OCI-LY1 (cell line): ENCODE measurements around the gene CST3.

Experiments
- H2AFZ ChIP-seq: fragments of 200-600 bp; sonication (generic), shearing (Covaris generic); 2 replicates; pipeline ENCODE4 v1.6.0; 2014; ENCODE audit warnings: antibody characterized with exemption, mild to moderate bottlenecking, low read length
- H3F3A ChIP-seq: fragments of 200-600 bp; sonication (generic), shearing (Covaris generic); 2 replicates; pipeline ENCODE4 v1.6.0; 2014; ENCODE audit warnings: mild to moderate bottlenecking, antibody characterized with exemption, low read length, moderate library complexity; ENCODE audit not compliant: insufficient read depth
- H3K27ac ChIP-seq: fragments of 200-600 bp; sonication (generic); 2 replicates; pipeline ENCODE4 v1.5.1; 2014; ENCODE audit warnings: low read length, mixed run types, mild to moderate bottlenecking, low read depth; ENCODE audit not compliant: poor library complexity, severe bottlenecking
- H3K27me3 ChIP-seq: fragments of 200-600 bp; sonication (generic); 2 replicates; pipeline ENCODE4 v1.6.0; 2014; ENCODE audit warnings: antibody characterized with exemption, mild to moderate bottlenecking, low read length, moderate library complexity; ENCODE audit not compliant: insufficient read depth
- H3K36me3 ChIP-seq: fragments of 200-600 bp; sonication (generic); 2 replicates; pipeline ENCODE4 v1.6.1; 2014; ENCODE audit warnings: mild to moderate bottlenecking, antibody characterized with exemption, low read length, moderate library complexity, mixed read lengths; ENCODE audit not compliant: insufficient read depth
- H3K4me1 ChIP-seq: fragments of 200-600 bp; sonication (generic); 2 replicates; pipeline ENCODE4 v1.5.1; 2014; ENCODE audit warnings: mild to moderate bottlenecking, low read length, moderate library complexity; ENCODE audit not compliant: insufficient read depth, severe bottlenecking
- H3K4me2 ChIP-seq: fragments of 200-600 bp; sonication (generic), shearing (Covaris generic); 2 replicates; pipeline ENCODE4 v1.6.1; 2014; ENCODE audit warnings: low read length
- H3K4me3 ChIP-seq: fragments of 200-600 bp; sonication (generic); 2 replicates; pipeline ENCODE4 v1.5.1; 2014; ENCODE audit warnings: low read length, low read depth, mild to moderate bottlenecking, mixed read lengths; ENCODE audit not compliant: poor library complexity, severe bottlenecking
- H3K79me2 ChIP-seq: fragments of 200-600 bp; shearing (Covaris generic); 2 replicates; pipeline ENCODE4 v1.6.1; 2016; ENCODE audit warnings: mixed run types, low read length, mixed read lengths; ENCODE audit not compliant: insufficient read depth
- H3K9ac ChIP-seq: fragments of 200-600 bp; sonication (generic), shearing (Covaris generic); 2 replicates; pipeline ENCODE4 v1.6.1; 2014; ENCODE audit warnings: mild to moderate bottlenecking, low read length, mixed read lengths
- H3K9me2 ChIP-seq: fragments of 200-600 bp; sonication (generic), shearing (Covaris generic); 2 replicates; pipeline ENCODE4 v1.6.1; 2014; ENCODE audit warnings: low read depth, mild to moderate bottlenecking, low read length, mixed read lengths
- H3K9me3 ChIP-seq: fragments of 200-600 bp; shearing (Covaris generic); 2 replicates; pipeline ENCODE4 v1.6.1; 2014; ENCODE audit warnings: low read length, mixed read lengths
- H4K20me1 ChIP-seq: fragments of 200-600 bp; sonication (generic), shearing (Covaris generic); 2 replicates; pipeline ENCODE4 v1.6.0; 2016; ENCODE audit warnings: mild to moderate bottlenecking, low read length; ENCODE audit not compliant: insufficient read depth
- EZH2 ChIP-seq: fragments of 200-600 bp; sonication (generic), shearing (Covaris generic); IDR thresholded peaks from 2 replicates; pipeline ENCODE4 v1.8.0; 2017; ENCODE audit warnings: borderline replicate concordance, mixed run types, mild to moderate bottlenecking, antibody characterized with exemption, low read length, moderate library complexity, mixed read lengths
- TF ChIP-seq, protein P1 (sequence below): fragments of 200-600 bp; sonication (generic), shearing (Covaris generic); IDR thresholded peaks from 2 replicates; pipeline ENCODE4 v1.5.1; 2017; ENCODE audit warnings: mild to moderate bottlenecking, antibody characterized with exemption, low read length, moderate library complexity, mixed read lengths

CST3 gene

DNA sequence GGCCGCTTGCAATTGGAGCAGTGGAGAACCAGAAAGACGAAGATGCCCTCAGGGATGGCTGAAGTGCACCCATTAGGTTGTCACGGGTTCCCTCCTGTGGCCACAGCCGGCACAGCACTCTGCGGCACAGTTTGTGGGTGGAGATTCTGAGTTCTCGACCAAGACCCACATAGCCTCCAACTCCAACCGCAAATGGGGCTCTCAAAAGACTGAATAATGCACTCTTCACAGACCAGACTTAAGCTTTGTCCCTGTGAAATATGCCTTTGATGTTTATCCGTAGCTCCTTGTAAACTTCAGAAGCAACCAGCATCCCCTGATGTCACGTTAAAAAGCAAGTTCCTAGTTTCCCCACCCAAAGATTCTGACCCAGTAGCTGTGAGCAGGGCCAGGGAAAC, 31.1 kb downstream of the CST3 start:
- no peak overlapping the region for H3K4me3 ChIP-seq
- H3F3A ChIP-seq: no peaks in the 10 kb centered on the region

DNA sequence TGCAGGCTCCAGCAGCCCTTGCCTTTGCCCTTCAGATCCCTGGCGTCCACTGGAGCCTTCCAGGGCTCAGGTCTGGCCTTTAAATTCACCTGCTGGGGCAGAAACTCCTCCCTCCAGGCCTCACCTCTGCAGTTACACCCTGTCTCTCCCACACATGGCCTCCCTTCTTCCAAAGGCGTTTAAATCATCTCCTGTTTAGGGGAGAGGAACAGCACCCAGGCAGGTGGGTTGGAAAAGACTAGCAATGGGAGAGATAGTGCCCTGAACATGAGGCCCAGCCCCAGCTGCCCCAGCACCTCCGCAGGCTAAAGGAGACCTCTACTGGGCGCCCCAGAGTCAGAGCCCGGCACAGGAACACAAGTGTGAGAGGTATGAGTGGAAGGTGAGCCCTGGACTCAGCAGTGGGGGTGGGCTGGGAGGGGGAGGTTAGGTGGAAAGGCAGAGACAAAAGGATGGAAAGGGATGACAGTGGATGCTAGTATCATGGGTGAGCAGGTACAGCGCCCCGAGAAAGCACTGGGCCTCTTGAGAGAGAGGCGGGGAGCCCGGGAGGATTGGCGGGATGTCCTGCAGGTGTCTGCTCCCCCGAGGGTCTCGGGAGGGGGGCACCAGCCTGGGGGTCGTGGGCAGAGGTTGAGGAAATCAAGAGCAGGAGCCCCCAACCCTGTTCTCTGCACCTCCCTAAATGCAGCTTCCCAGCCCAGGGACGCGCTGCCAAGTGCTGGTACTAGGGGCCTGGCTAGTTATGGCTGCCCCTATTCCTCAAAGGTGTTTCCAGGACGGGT, 31.7 kb downstream of the CST3 start, which contains the start of gene CST9:
Gene CST9 (minus strand): TSS at position 51 of the 785 bp plus-strand sequence. CDS start 53 bp downstream, outside the sequence.
- H3K36me3 ChIP-seq: no peaks in the 10 kb centered on the region
- H3F3A ChIP-seq: no peaks in the 10 kb centered on the region
- H4K20me1 ChIP-seq: no peaks in the 10 kb centered on the region
- H3K9me3 ChIP-seq: no peaks in the 10 kb centered on the region
- H3K27ac ChIP-seq: no peak within 1 kb of the TSS
- no peaks in the 10 kb centered on the region for H3K79me2 ChIP-seq
- H2AFZ ChIP-seq: no peak within 1 kb of the TSS
- H3K9ac ChIP-seq: no peak within 1 kb of the TSS
- no peaks in the 10 kb centered on the region; the same call in 1 of the 2 replicates for H3K27me3 ChIP-seq
- H3K4me2 ChIP-seq: no peak within 1 kb of the TSS
- TF ChIP-seq EZH2: no peak
- TF ChIP-seq, protein P1, sequence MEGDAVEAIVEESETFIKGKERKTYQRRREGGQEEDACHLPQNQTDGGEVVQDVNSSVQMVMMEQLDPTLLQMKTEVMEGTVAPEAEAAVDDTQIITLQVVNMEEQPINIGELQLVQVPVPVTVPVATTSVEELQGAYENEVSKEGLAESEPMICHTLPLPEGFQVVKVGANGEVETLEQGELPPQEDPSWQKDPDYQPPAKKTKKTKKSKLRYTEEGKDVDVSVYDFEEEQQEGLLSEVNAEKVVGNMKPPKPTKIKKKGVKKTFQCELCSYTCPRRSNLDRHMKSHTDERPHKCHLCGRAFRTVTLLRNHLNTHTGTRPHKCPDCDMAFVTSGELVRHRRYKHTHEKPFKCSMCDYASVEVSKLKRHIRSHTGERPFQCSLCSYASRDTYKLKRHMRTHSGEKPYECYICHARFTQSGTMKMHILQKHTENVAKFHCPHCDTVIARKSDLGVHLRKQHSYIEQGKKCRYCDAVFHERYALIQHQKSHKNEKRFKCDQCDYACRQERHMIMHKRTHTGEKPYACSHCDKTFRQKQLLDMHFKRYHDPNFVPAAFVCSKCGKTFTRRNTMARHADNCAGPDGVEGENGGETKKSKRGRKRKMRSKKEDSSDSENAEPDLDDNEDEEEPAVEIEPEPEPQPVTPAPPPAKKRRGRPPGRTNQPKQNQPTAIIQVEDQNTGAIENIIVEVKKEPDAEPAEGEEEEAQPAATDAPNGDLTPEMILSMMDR: no peak
- H3K9me2 ChIP-seq: no peaks in the 10 kb centered on the region
- H3K4me3 ChIP-seq: no peak within 1 kb of the TSS
- no peaks in the 10 kb centered on the region for H3K4me1 ChIP-seq

More for the DNA sequence above, 31.1 kb downstream of the CST3 start:
- Histone ChIP-seq H3K9me2 (no peaks in the 10 kb centered on the region), H4K20me1 (no peaks in the 10 kb centered on the region), H3K9ac (no peak overlapping the region), H3K79me2 (no peaks in the 10 kb centered on the region), H3K4me2 (no peak overlapping the region), H2AFZ (no peak overlapping the region), H3K27me3 (no peaks in the 10 kb centered on the region; the same call in 1 of the 2 replicates), H3K36me3 (no peaks in the 10 kb centered on the region), H3K4me1 (no peaks in the 10 kb centered on the region), H3K27ac (no peak overlapping the region), H3K9me3 (no peaks in the 10 kb centered on the region)
- no peak for TF ChIP-seq EZH2
- TF ChIP-seq, protein P1: peak; percentile 82

DNA sequence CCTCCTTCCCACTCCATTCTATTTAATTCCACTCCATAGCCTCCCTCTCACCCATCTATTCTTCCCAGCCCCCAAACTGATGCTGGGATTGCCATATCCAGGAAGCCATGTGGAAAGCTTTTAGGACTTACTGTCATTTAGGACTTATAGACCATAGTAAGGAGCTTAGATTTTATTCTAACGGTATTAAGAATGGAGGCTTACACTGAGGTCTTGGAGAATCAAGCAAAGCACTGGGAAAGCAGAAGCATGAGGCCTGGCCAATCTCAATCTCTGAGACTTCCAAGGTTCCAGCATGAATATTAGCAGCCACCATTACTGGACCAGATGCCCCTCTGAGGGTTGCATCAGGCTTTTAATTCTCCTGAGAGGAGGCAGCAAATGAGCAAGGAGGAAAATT, 33.4 kb downstream of the CST3 start:
- H3K9me2 ChIP-seq: no peaks in the 10 kb centered on the region
- no peaks in the 10 kb centered on the region; the same call in 1 of the 2 replicates for H3K27me3 ChIP-seq
- no peaks in the 10 kb centered on the region for H3K36me3 ChIP-seq
- H3K4me2 ChIP-seq: no peak overlapping the region
- TF ChIP-seq, protein P1: no peak
- TF ChIP-seq EZH2: no peak
- no peaks in the 10 kb centered on the region for H3K9me3 ChIP-seq
- H3K4me1 ChIP-seq: no peaks in the 10 kb centered on the region
- H2AFZ ChIP-seq: no peak overlapping the region
- no peaks in the 10 kb centered on the region for H3K79me2 ChIP-seq
- H3K27ac ChIP-seq: no peak overlapping the region
- no peaks in the 10 kb centered on the region for H4K20me1 ChIP-seq
- H3K9ac ChIP-seq: no peak overlapping the region
- no peaks in the 10 kb centered on the region for H3F3A ChIP-seq
- no peak overlapping the region for H3K4me3 ChIP-seq
